Neural cell (in vitro differentiated cells): ENCODE measurements around the gene DCHS1. TPM values are rescaled to one million over a fixed set of nuclear protein-coding genes. Genes with fewer than 3 reads are reported as not detected.
"Not testable (repeated sequence)": the region's sequence is repeated elsewhere in the genome, so short reads cannot be mapped to it uniquely, and the experiment has no call there.

Experiments used
- H2AFZ ChIP-seq: fragments of 200-600, 300-800 bp; sonication (generic), shearing (Covaris generic); 2 replicates; pipeline ENCODE4 v1.6.0; 2014; ENCODE audit warnings: low read depth, mild to moderate bottlenecking, antibody characterized with exemption, low read length, moderate library complexity
- H3F3A ChIP-seq: fragments of 200-600 bp; shearing (Covaris generic); 2 replicates; pipeline ENCODE4 v1.6.1; 2016; ENCODE audit warnings: mild to moderate bottlenecking, moderate library complexity, mixed read lengths, antibody characterized with exemption, low read length; ENCODE audit not compliant: insufficient read depth, poor library complexity, severe bottlenecking
- H3K27ac ChIP-seq: fragments of 200-600, 300-800 bp; sonication (generic), shearing (Covaris generic); 2 replicates; pipeline ENCODE4 v1.5.1; 2014; ENCODE audit warnings: mild to moderate bottlenecking, low read length, moderate library complexity
- H3K27me3 ChIP-seq: fragments of 300-800, 200-600 bp; sonication (generic), shearing (Covaris generic); 2 replicates; pipeline ENCODE4 v1.6.0; 2014; ENCODE audit warnings: mild to moderate bottlenecking, low read depth, low read length, moderate library complexity; ENCODE audit not compliant: insufficient read depth
- H3K36me3 ChIP-seq: fragments of 300-800, 200-600 bp; sonication (generic), shearing (Covaris generic); 2 replicates; pipeline ENCODE4 v1.5.1; 2014; ENCODE audit warnings: mild to moderate bottlenecking, antibody characterized with exemption, low read length, moderate library complexity; ENCODE audit not compliant: insufficient read depth
- H3K4me2 ChIP-seq: fragments of 300-800, 200-600 bp; sonication (generic), shearing (Covaris generic); 2 replicates; pipeline ENCODE4 v1.6.0; 2014; ENCODE audit warnings: mild to moderate bottlenecking, low read length
- H3K4me3 ChIP-seq: fragments of 300-800, 200-600 bp; sonication (generic), shearing (Covaris generic); 2 replicates; pipeline ENCODE4 v1.5.1; 2014; ENCODE audit warnings: mild to moderate bottlenecking, low read length, moderate library complexity
- H3K79me2 ChIP-seq: fragments of 200-600 bp; shearing (Covaris generic); replicated peaks from 2 replicates; pipeline ENCODE4 v1.6.0; 2014; ENCODE audit warnings: mild to moderate bottlenecking, low read length, moderate library complexity; ENCODE audit not compliant: insufficient read depth
- H3K9ac ChIP-seq: fragments of 300-800, 200-600 bp; sonication (generic), shearing (Covaris generic); 2 replicates; pipeline ENCODE4 v1.6.1; 2016; ENCODE audit warnings: mild to moderate bottlenecking, low read length, mixed read lengths
- H3K9me2 ChIP-seq: fragments of 200-600 bp; shearing (Covaris generic); 2 replicates; pipeline ENCODE4 v1.6.1; 2016; ENCODE audit warnings: mild to moderate bottlenecking, low read length, mixed read lengths; ENCODE audit not compliant: insufficient read depth
- H3K9me3 ChIP-seq: fragments of 200-600, 300-800 bp; sonication (generic), shearing (Covaris generic); 2 replicates; pipeline ENCODE4 v1.6.1; 2016; ENCODE audit warnings: mild to moderate bottlenecking, mixed run types, low read length, moderate library complexity, mixed read lengths
- H4K20me1 ChIP-seq: fragments of 200-600 bp; shearing (Covaris generic); 2 replicates; pipeline ENCODE4 v1.6.1; 2016; ENCODE audit warnings: mild to moderate bottlenecking, mixed run types; ENCODE audit not compliant: insufficient read depth
- CTCF ChIP-seq: fragments of 450-650 bp; IDR thresholded peaks from 2 replicates; pipeline ENCODE4 v1.5.1; 2014; ENCODE audit warnings: antibody characterized with exemption, mild to moderate bottlenecking, moderate library complexity; ENCODE audit not compliant: poor library complexity, severe bottlenecking
- EP300 ChIP-seq: fragments of 450-650 bp; conservative IDR thresholded peaks from 2 replicates; pipeline ENCODE4 v1.6.1; 2014; ENCODE audit warnings: antibody characterized with exemption, mild to moderate bottlenecking, moderate library complexity; ENCODE audit not compliant: poor library complexity, severe bottlenecking
- EZH2 ChIP-seq: fragments of 200-600, 300-800 bp; shearing (Covaris generic), sonication (generic); IDR thresholded peaks from 2 replicates; pipeline ENCODE4 v1.6.1; 2014; ENCODE audit warnings: antibody characterized with exemption, low read length, borderline replicate concordance, mild to moderate bottlenecking; ENCODE audit not compliant: insufficient read depth, poor library complexity, severe bottlenecking
- MXI1 ChIP-seq: fragments of 450-650 bp; conservative IDR thresholded peaks from 2 replicates; pipeline ENCODE4 v1.6.1; 2014; ENCODE audit warnings: antibody characterized with exemption, mild to moderate bottlenecking; ENCODE audit not compliant: poor library complexity, severe bottlenecking
- POLR2AphosphoS5 ChIP-seq: IDR thresholded peaks from 2 replicates; pipeline ENCODE4 v1.6.1; 2012
- RAD21 ChIP-seq: fragments of 450-650 bp; conservative IDR thresholded peaks from 2 replicates; pipeline ENCODE4 v1.6.1; 2014; ENCODE audit warnings: antibody characterized with exemption, mild to moderate bottlenecking, moderate library complexity
- REST ChIP-seq: IDR thresholded peaks from 2 replicates; pipeline ENCODE4 v1.6.1; 2012; ENCODE audit warnings: borderline replicate concordance
- SMC3 ChIP-seq: fragments of 450-650 bp; conservative IDR thresholded peaks from 2 replicates; pipeline ENCODE4 v1.6.1; 2014; ENCODE audit warnings: antibody characterized with exemption, mild to moderate bottlenecking, moderate library complexity; ENCODE audit not compliant: poor library complexity
- TAF1 ChIP-seq: IDR thresholded peaks from 2 replicates; pipeline ENCODE4 v1.6.1; 2012; ENCODE audit warnings: low read depth
- polyA minus RNA-seq: library from RNA; depleted of rRNA, polyadenylated mRNA; stranded (reverse); fragments of >200 nt; gene quantifications from 2 replicates; pipeline ENCODE4 v1.2.3, GENCODE V29; 2014
- polyA plus RNA-seq: library from polyadenylated mRNA; depleted of rRNA; stranded (reverse); fragments of >200 nt; gene quantifications from 2 replicates; pipeline ENCODE4 v1.2.3, GENCODE V29; 2014

Gene DCHS1
- polyA plus RNA-seq (30.1 and 42.4 TPM in 2 replicates), polyA minus RNA-seq (113 and 126 TPM in 2 replicates)

GRCh38 chr11:6655790-6656583, at the start of gene DCHS1:
DCHS1 (minus strand) TSS chr11:6655809; CDS start chr11:6641613, 14,196 bp downstream.
- H3F3A ChIP-seq, result no peaks in the 10 kb centered on the region
- H3K36me3 ChIP-seq, result no peaks in the 10 kb centered on the region
- peak within 1 kb of the TSS; percentile 68 for H3K4me2 ChIP-seq
- no peak for TF ChIP-seq MXI1
- TF ChIP-seq POLR2AphosphoS5, result peak; percentile 66
- no peak for TF ChIP-seq EZH2
- TF ChIP-seq RAD21, result no peak
- TF ChIP-seq REST, result peak; percentile 88
- TF ChIP-seq TAF1, result peak; percentile 76
- H3K9ac ChIP-seq, result peak within 1 kb of the TSS; percentile 97
- no peaks in the 10 kb centered on the region for H3K27me3 ChIP-seq
- H3K9me3 ChIP-seq, result no peaks in the 10 kb centered on the region
- peak within 1 kb of the TSS; percentile 94 for H2AFZ ChIP-seq
- peak within 1 kb of the TSS; percentile 93 for H3K27ac ChIP-seq
- peak within 1 kb of the TSS; percentile 84 for H3K4me3 ChIP-seq
- no peaks in the 10 kb centered on the region for H4K20me1 ChIP-seq
- H3K79me2 ChIP-seq, result peaks cover 53% of the 10 kb centered on the region
- no peaks in the 10 kb centered on the region for H3K9me2 ChIP-seq

GRCh38 chr11:6703247-6704063, 47.8 kb upstream of the DCHS1 start:
- no peak overlapping the region for H3K27ac ChIP-seq
- no peaks in the 10 kb centered on the region for H3K36me3 ChIP-seq
- no peak overlapping the region for H3K4me3 ChIP-seq
- TF ChIP-seq REST, result no peak
- TF ChIP-seq EP300, result no peak
- peak; percentile 20 for TF ChIP-seq RAD21
- peak; percentile 50 for TF ChIP-seq CTCF
- TF ChIP-seq MXI1, result no peak
- no peak for TF ChIP-seq TAF1
- TF ChIP-seq EZH2, result no peak
- no peak for TF ChIP-seq SMC3
- TF ChIP-seq POLR2AphosphoS5, result no peak
- H3K9ac ChIP-seq, result no peak overlapping the region
- no peaks in the 10 kb centered on the region for H3F3A ChIP-seq
- H3K4me2 ChIP-seq, result no peak overlapping the region
- no peaks in the 10 kb centered on the region for H3K9me2 ChIP-seq
- no peaks in the 10 kb centered on the region for H3K79me2 ChIP-seq
- H4K20me1 ChIP-seq, result no peaks in the 10 kb centered on the region
- H3K9me3 ChIP-seq, result no peaks in the 10 kb centered on the region
- no peak overlapping the region for H2AFZ ChIP-seq
- no peaks in the 10 kb centered on the region for H3K27me3 ChIP-seq

GRCh38 chr11:6701955-6702354, 46.3 kb upstream of the DCHS1 start:
- not testable (repeated sequence) for H3K9me3 ChIP-seq, H3K9ac ChIP-seq, H4K20me1 ChIP-seq, H3K36me3 ChIP-seq, H3F3A ChIP-seq, H3K4me3 ChIP-seq, H3K79me2 ChIP-seq, H3K9me2 ChIP-seq, H2AFZ ChIP-seq, H3K27me3 ChIP-seq, H3K4me2 ChIP-seq, H3K27ac ChIP-seq
